MCF 10A (cell line): ENCODE results near the gene DYNC1H1. TPM values are rescaled to one million over a fixed set of nuclear protein-coding genes. Genes with fewer than 3 reads are reported as not detected.

Experiments used
- BruUV-seq: library from RNA; stranded (reverse); fragments of 400-500 nt; replicated peaks from 2 replicates; lab custom pipeline; 2021; lab: Mats Ljungman, UMichigan
- CTCF ChIA-PET: fragments of 300-600 bp; sonication (Branson Sonifier 250); formaldehyde crosslinking; extraction: SDS; loops from one replicate; lab custom pipeline; 2021; ENCODE audit warnings: antibody characterized with exemption, inconsistent platforms; lab: Yijun Ruan, JAX
- POLR2A ChIA-PET: fragments of 300-600, 350-650 bp; sonication (Branson Sonifier 250); formaldehyde crosslinking; extraction: SDS; loops from one replicate; lab custom pipeline; 2020; ENCODE audit warnings: antibody characterized with exemption, inconsistent platforms; lab: Yijun Ruan, JAX
- DNase-seq: peaks from one replicate; pipeline ENCODE4 v3.0.0-alpha.2; 2018; ENCODE audit not compliant: unreplicated experiment
- H3K27ac Mint-ChIP-seq: one replicate; pipeline ENCODE4 v1.8.0; 2022; ENCODE audit warnings: mild to moderate bottlenecking, low read depth, mixed read lengths; ENCODE audit not compliant: unreplicated experiment
- H3K27me3 Mint-ChIP-seq: one replicate; pipeline ENCODE4 v1.8.0; 2022; ENCODE audit warnings: mixed read lengths; ENCODE audit not compliant: insufficient read depth, unreplicated experiment
- H3K36me3 Mint-ChIP-seq: one replicate; pipeline ENCODE4 v1.8.0; 2022; ENCODE audit warnings: mild to moderate bottlenecking, moderate library complexity, mixed read lengths; ENCODE audit not compliant: insufficient read depth, unreplicated experiment
- H3K4me1 Mint-ChIP-seq: one replicate; pipeline ENCODE4 v1.8.0; 2022; ENCODE audit warnings: mixed read lengths; ENCODE audit not compliant: insufficient read depth, unreplicated experiment
- H3K4me3 Mint-ChIP-seq: one replicate; pipeline ENCODE4 v1.8.0; 2022; ENCODE audit warnings: mild to moderate bottlenecking, moderate library complexity, mixed read lengths; ENCODE audit not compliant: unreplicated experiment
- H3K9me3 Mint-ChIP-seq: one replicate; pipeline ENCODE4 v1.8.0; 2022; ENCODE audit warnings: mixed read lengths; ENCODE audit not compliant: unreplicated experiment
- CTCF ChIP-seq: fragments of 200-600 bp; IDR thresholded peaks from one replicate; pipeline ENCODE4 v1.8.0; 2022; ENCODE audit warnings: antibody characterized with exemption, mild to moderate bottlenecking; ENCODE audit not compliant: unreplicated experiment
- intact Hi-C: fragments of 100-400 bp; cut with micrococcal nuclease; formaldehyde crosslinking; loops from 2 replicates; pipeline ENCODE4 v1.14.1; 2022
- total RNA-seq: library from RNA; stranded (reverse); gene quantifications from 2 replicates; pipeline ENCODE4 v1.2.3, GENCODE V29; 2022

DYNC1H1 gene
- total RNA-seq, 1 experiment from 2014 or later, result 704 TPM

DNA sequence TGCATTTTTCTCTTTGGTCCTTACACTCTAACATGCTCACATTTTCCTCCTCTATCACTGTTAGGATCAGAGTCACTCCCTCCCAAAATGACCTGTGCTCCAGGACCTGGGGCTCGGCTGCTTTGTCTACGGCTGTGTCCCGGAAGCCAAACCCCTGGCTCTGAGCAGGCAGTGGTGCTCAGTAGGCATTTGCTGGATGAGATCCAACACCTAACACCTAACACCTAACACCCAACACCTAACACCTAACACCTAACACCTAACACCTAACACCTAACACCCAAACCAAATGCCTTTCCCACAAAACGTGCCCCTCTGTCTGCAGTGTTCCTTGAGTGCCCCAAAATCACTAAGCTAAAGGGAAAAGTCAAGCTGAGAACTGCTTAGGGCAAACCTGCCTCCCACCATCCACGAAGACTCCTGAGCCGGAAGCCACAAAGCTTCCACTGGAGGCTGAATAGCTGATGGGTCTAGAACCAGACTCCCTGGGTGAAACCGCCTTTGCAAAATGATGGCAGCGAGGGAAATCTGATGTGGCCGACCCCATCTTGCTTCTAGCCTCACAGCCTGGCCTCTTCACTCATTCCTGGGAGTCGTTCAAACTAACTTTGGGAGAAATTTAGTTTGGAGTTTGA is 93.2 kb downstream of the DYNC1H1 start:
- Mint-ChIP-seq H3K27ac (no peak overlapping the region), H3K4me3 (no peak overlapping the region), H3K27me3 (no peaks in the 10 kb centered on the region), H3K36me3 (peaks cover 41% of the 10 kb centered on the region), H3K9me3 (no peaks in the 10 kb centered on the region), H3K4me1 (peaks cover 16% of the 10 kb centered on the region)
- DNase-seq, result no peak
- no peak for TF ChIP-seq CTCF
- BruUV-seq, result no TSS peak
- intact Hi-C loops, result loop anchor here (5.0 kb wide), 1 partner anchor 95 kb away; the partner anchor contains the start of gene DYNC1H1
- ChIA-PET POLR2A (interaction anchor here (0.6 kb wide), 1 partner anchor 325 kb away, joined by 3 read pairs; no protein-coding TSS in a partner anchor), CTCF (no interaction called here)

- DNase-seq, result no peak
- Mint-ChIP-seq H3K36me3 (peaks cover 35% of the 10 kb centered on the region), H3K27ac (no peak overlapping the region), H3K4me3 (no peak overlapping the region), H3K4me1 (peaks cover 16% of the 10 kb centered on the region), H3K27me3 (no peaks in the 10 kb centered on the region), H3K9me3 (no peaks in the 10 kb centered on the region)
- no peak for TF ChIP-seq CTCF
- intact Hi-C loops, result loop anchor here (5.0 kb wide), 1 partner anchor 96 kb away; the partner anchor contains the start of gene DYNC1H1
- BruUV-seq, result TSS peak; percentile 19
- CTCF ChIA-PET, result interaction anchor here (0.6 kb wide), 1 partner anchor 75 kb away, joined by 6 read pairs; no protein-coding TSS in a partner anchor
- POLR2A ChIA-PET, result no interaction called here
These were observed 93.8 kb downstream of the DYNC1H1 start for GRCh38 chr14:102058146-102058545.

DNA sequence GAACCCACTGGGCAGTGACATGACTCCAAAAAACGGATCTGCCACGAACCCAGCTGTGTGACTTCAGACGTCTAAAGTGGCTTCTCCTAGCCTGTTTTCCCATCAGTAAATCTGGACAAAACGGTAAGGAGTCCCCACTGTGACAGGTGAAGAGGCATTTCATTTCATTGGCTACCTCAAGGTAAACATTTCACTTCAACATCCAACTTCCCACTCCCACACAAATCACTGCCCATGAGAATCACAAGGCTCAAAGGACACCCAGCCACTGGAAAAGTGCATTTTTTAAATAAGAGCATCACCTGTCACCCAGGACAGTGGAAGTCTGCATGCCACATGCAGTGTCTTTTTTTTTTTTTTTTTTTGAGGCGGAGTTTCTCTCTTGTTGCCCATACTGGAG is 94.6 kb downstream of the DYNC1H1 start:
- no peaks in the 10 kb centered on the region for H3K9me3 Mint-ChIP-seq
- H3K36me3 Mint-ChIP-seq, result peaks cover 27% of the 10 kb centered on the region
- no peak overlapping the region for H3K27ac Mint-ChIP-seq
- H3K27me3 Mint-ChIP-seq, result no peaks in the 10 kb centered on the region
- POLR2A ChIA-PET, result no interaction called here
- TF ChIP-seq CTCF, result no peak
- H3K4me3 Mint-ChIP-seq, result no peak overlapping the region
- CTCF ChIA-PET, result interaction anchor here (0.6 kb wide), 1 partner anchor 265 kb away, joined by 3 read pairs; no protein-coding TSS in a partner anchor
- H3K4me1 Mint-ChIP-seq, result peaks cover 16% of the 10 kb centered on the region
- no peak for DNase-seq
- no TSS peak for BruUV-seq
- intact Hi-C loops, result loop anchor here (5.0 kb wide), 1 partner anchor 97 kb away; the partner anchor contains the start of gene DYNC1H1

DNA sequence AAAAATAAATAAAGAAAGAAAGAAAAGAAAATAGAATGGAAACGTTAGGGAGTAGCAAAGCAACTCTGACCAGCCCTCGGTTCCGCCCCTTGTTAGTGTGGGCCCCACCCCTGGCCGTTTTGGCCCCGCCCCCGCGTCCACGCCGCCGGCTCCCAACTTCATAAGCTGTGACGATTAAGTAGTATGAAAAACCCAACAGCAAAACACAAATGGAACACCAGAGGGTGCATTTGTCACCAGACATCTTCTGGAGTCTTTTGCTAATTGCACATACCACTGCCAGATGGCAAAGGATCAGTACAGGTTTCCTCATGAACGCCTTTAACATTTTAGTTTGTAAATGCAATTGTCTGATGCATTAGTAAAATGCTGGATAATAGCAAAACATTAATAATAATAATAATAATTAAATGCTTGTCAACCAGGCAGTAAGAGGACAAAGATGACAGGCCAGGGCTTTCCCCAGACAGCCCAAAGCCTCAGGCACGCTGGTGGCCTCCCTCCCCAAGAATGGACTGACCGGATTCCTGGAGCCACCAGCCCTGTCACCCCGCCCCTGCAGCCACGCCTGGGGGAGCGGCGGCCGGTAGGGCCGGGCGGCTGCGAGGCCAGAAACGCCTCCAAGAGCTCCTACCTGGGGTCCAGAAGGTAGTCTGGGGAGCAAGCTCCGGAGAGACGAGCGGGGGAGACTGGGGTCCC is 98.9 kb downstream of the DYNC1H1 start:
- TF ChIP-seq CTCF, result peak; percentile 29
- Mint-ChIP-seq H3K36me3 (no peaks in the 10 kb centered on the region), H3K27me3 (no peaks in the 10 kb centered on the region), H3K4me3 (no peak overlapping the region), H3K4me1 (no peaks in the 10 kb centered on the region), H3K9me3 (no peaks in the 10 kb centered on the region), H3K27ac (no peak overlapping the region)
- peak; percentile 88 for DNase-seq
- POLR2A ChIA-PET, result interaction anchor here (0.6 to 1.8 kb wide), 10 partner anchors 12 to 1324 kb away, joined by 3 to 5 read pairs (median 4); partner anchors contain the start of gene MOK
- CTCF ChIA-PET, result interaction anchor here (0.6 to 4.7 kb wide), 17 partner anchors 10 to 368 kb away, joined by 3 to 45 read pairs (median 4); no protein-coding TSS in a partner anchor
- intact Hi-C loops, result loop anchor here (1.0 kb wide), 2 partner anchors 33 to 253 kb away; no protein-coding TSS in a partner anchor
- no TSS peak for BruUV-seq
